ENCODE results near the gene ZSCAN22.

Gene ZSCAN22

GRCh38 chr19:58385891-58386575 lies 59.2 kb downstream of the ZSCAN22 start:
- DNase-seq (ENCODE audit: low read depth), result peak; percentile 10

GRCh38 chr19:58386576-58387337 lies 60.0 kb downstream of the ZSCAN22 start, which contains the start of gene RPS5:
Gene RPS5 (plus strand): TSS chr19:58387269. CDS start chr19:58388138, 869 bp downstream.
- TF ChIP-seq, protein P1, sequence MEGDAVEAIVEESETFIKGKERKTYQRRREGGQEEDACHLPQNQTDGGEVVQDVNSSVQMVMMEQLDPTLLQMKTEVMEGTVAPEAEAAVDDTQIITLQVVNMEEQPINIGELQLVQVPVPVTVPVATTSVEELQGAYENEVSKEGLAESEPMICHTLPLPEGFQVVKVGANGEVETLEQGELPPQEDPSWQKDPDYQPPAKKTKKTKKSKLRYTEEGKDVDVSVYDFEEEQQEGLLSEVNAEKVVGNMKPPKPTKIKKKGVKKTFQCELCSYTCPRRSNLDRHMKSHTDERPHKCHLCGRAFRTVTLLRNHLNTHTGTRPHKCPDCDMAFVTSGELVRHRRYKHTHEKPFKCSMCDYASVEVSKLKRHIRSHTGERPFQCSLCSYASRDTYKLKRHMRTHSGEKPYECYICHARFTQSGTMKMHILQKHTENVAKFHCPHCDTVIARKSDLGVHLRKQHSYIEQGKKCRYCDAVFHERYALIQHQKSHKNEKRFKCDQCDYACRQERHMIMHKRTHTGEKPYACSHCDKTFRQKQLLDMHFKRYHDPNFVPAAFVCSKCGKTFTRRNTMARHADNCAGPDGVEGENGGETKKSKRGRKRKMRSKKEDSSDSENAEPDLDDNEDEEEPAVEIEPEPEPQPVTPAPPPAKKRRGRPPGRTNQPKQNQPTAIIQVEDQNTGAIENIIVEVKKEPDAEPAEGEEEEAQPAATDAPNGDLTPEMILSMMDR (conservative IDR thresholded peaks at IDR 0.05; ENCODE audit: low read depth, low read length), result no peak
- DNase-seq (ENCODE audit: low read depth), result peak; percentile 99
- H3K4me3 ChIP-seq (ENCODE audit: low read depth, low read length), result peak within 1 kb of the TSS; percentile 82

More at GRCh38 chr19:58385891-58386575, 59.2 kb downstream of the ZSCAN22 start:
- H3K4me3 ChIP-seq (ENCODE audit: low read depth, low read length), result peak overlapping the region; percentile 82
- TF ChIP-seq, protein P1 (conservative IDR thresholded peaks at IDR 0.05; ENCODE audit: low read depth, low read length), result no peak

- H3K4me3 ChIP-seq (ENCODE audit: low read depth, low read length), result peak overlapping the region; percentile 82
- DNase-seq (ENCODE audit: low read depth), result peak; percentile 33
- TF ChIP-seq, protein P1 (conservative IDR thresholded peaks at IDR 0.05; ENCODE audit: low read depth, low read length), result no peak
Measured at GRCh38 chr19:58387338-58388174, 60.8 kb downstream of the ZSCAN22 start.

GRCh38 chr19:58388175-58388526 lies 61.4 kb downstream of the ZSCAN22 start:
- DNase-seq (ENCODE audit: low read depth), result no peak
- H3K4me3 ChIP-seq (ENCODE audit: low read depth, low read length), result peak overlapping the region; percentile 82
- TF ChIP-seq, protein P1 (conservative IDR thresholded peaks at IDR 0.05; ENCODE audit: low read depth, low read length), result no peak

Data from choroid plexus epithelial cell (primary cell).